Measurements from ENCODE around the gene DLGAP1.

The DLGAP1 gene

DNA sequence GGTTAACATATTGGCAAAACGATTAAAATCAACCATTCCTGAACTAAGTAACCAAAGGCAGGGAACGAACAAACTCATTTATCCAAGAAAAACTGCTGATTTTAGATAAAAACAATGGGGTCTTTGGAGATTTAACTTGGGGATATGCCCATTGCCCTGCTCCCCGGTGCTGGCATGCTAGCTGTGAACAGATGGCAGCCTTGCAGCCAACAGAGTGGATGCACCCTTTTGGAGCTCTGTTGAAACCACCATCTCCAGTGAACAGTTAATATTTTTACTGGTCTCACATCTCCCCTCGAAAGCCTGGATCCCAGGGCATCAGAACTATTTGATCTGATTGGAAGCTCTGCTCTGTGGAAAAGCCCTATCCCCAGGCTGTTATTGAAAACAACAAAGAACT is 702.0 kb downstream of the DLGAP1 start:
- DNase-seq (ENCODE audit: insufficient read length, low spot score) (no peak), FAIRE-seq (no peak)

GRCh38 chr18:3748086-3748485 is 707.0 kb downstream of the DLGAP1 start:
- no peak for DNase-seq (ENCODE audit: insufficient read length, low spot score)
- FAIRE-seq: no peak

- DNase-seq (ENCODE audit: insufficient read length, low spot score): no peak
- FAIRE-seq: no peak
These were observed 707.7 kb downstream of the DLGAP1 start for GRCh38 chr18:3747176-3747973.

DNA sequence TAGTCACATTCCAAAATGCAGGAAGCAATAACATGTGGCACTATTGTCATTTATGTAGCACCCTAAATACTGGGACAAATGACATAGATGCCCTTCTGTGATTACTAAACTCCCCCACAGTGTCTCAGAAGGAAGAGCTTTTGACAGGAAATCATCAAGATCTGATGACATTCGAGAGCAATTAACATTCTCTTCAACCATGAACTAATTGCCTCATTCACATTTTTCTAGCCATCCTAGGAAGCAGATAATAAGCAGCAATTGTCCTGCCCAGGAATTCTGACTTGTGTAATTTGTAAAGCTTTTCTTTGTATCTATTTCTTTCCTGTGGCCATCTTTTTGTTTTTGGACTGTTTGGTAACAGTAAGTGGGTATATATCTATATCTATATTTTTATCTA is 712.6 kb downstream of the DLGAP1 start:
- DNase-seq (ENCODE audit: insufficient read length, low spot score) (no peak), FAIRE-seq (no peak)

GRCh38 chr18:3741333-3741732 is 713.8 kb downstream of the DLGAP1 start:
- DNase-seq (ENCODE audit: insufficient read length, low spot score) (no peak), FAIRE-seq (no peak)

DNA sequence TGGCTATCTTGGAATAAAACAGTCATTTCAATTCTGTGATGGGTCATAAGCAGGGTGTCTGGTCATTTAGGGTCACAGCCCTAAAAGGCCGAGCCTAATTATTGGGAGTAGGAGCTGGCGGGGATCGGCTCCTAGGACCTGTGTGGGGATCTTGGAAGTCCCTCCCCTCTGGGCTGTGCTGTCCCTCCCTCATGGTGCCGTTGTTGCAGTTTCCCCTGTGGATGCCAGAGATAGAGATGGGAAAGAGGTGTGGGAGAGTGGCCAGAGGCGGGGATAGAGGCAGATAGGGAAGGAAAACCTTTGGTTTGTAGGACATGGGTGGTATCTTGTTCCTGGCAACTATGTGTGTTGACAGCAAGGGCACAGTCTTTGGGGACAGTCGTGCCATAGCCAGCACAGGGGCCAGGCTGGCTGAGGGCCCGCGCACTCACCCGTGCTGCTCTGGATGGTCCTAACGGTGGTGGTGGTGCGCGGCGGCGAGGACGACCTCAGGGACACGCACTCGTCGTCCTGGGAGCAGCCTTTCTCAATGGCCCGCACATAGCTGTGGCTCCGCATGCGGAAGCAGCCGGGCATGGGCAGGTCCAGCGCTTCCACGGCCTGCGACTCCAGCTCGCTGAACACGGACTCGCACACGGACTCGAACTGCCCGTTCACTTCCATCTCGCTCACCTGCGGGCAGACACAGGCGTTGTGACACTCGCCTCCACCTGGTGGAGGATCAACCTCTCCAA is 726.2 kb downstream of the DLGAP1 start:
- FAIRE-seq (no peak), DNase-seq (ENCODE audit: insufficient read length, low spot score) (no peak)

DNA sequence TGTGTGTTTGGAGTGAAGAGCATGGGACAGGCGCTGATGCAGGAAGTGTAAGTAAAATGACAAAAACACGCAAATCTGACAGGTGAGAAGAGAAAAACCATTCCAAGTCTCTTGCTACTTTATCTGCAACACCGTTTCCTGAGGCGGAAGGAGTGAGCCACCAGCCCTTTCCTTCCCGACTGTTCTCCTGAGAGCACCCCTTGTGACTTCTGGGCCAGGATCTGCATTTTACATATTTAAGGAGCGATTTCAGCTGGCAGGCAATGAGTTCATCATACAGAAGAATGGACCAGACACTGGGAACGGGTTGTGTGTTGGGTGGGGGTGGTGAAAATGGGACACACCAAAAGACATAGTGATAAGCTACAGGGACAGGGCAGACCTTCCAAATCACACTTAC is 727.8 kb downstream of the DLGAP1 start:
- DNase-seq (ENCODE audit: insufficient read length, low spot score): no peak
- no peak for FAIRE-seq

- no peak for DNase-seq (ENCODE audit: insufficient read length, low spot score)
These were observed 728.7 kb downstream of the DLGAP1 start for GRCh38 chr18:3726238-3726951.

DNA sequence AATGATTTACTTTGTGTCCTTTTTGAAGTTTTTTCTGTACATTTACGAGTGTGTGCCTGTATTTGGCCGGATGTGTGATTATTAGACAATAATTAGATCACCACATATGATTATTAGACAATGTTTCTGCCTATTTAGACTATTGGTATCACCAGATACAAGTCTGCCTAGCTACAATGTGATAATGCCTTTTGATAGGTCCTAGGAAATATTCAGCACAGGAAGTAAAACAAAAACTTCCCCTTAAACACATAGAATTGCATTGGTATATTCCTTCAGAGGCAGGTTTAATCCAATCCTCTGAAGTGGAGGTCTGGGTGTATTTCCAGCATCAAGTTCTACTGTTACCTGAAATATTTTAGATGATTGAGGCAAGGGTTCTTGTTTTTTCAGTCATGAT is 730.0 kb downstream of the DLGAP1 start:
- no peak for DNase-seq (ENCODE audit: insufficient read length, low spot score)
- no peak for FAIRE-seq

More at GRCh38 chr18:3726238-3726951, 728.7 kb downstream of the DLGAP1 start:
- no peak for FAIRE-seq

DNA sequence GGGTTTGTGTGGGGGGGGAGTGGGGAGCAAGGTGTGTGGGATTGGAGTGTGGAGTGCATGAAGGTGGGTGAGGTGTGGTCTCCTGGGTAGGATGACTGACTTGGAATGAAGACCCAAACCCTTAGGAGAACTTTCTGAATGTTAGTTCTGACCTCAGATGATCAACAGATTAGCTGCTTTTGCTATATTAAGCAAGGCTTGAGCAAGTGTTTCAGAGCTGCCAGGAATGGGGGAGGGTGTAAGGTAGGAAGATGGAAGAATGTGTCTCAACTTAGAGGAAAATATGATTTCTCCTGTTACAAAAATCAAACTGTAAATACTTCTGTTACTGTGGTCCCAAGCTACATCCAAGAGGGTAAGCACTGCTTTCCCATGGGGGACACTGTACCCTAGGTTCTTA is 731.6 kb downstream of the DLGAP1 start:
- FAIRE-seq: no peak

GRCh38 chr18:3722649-3723433 is 732.3 kb downstream of the DLGAP1 start:
- DNase-seq (ENCODE audit: insufficient read length, low spot score): no peak

More for the DNA sequence above, 731.6 kb downstream of the DLGAP1 start:
- DNase-seq (ENCODE audit: insufficient read length, low spot score): no peak

DNA sequence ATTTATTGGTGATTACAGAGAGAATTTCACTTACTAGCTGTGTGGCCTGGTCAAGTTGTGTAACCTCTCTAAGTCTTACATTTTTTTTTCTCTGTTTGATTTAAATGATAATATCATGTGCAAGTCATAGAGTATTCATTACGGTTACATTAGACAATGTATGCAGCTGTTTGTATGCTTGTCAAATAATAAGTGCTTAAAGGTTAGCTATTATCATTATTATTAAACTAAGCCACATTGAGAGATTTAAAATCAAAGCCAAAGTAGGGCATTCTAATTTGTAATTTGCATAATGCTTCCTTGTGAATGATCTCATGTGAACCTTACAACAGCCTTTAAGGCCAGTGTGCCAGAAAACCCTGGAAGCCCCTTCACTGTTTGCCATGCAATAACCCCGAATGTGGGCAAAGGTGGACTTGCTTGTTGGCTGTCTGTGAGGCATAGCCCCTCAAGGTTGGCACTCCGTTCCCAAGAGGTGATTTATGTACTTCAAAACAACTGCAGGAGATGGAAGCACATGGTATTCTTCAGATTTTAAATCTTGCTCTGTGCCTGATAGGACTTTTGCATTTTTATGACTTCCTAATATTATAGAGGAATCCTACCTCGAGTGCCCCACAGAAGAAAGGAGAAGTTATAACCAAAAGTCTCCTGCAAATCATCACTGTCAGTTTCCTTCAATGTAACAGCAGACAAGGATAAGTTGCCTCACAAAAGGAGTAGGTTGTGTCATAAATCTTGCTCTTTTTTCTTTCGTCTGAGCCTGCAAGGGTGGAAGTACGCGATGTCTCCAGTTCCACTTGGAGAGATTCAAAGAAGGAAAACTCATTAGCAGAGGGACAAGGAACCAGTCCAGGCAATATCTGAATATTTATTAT is 733.1 kb downstream of the DLGAP1 start:
- FAIRE-seq (no peak), DNase-seq (ENCODE audit: insufficient read length, low spot score) (no peak)

More at GRCh38 chr18:3722649-3723433, 732.3 kb downstream of the DLGAP1 start:
- FAIRE-seq: no peak

DNA sequence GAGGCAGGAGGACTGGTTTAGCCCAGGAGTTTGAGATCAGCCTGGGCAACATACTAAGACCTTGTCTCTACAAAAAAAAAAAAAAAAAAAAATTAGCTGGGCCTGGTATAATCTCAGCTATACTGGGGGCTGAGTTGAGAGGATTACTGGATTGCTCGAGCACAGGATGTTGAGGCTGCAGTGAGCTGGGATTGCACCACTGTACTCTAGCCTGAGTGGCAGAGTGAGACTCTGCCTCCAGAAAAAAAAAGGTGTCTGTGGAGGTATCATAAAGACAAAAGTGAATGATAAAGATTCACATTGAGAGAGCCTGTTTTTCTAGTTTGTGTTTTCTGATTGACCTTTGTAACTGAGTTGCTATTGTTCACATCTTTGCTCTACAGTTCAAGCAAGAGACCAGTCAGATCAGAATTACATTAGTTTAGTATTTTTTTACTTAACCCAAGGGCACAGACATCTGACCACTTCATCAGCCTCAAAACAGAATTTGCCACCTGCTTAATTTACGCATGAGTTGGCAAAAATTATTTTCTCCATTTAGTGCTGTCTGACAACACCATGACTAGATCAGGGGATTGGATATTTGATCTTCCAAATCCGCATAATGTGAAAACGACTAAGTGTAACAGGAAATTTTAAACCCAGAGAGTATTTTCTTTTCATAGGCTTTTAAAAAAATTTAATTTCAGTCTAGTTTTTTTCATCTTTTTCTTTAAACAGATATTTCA is 734.1 kb downstream of the DLGAP1 start:
- DNase-seq (ENCODE audit: insufficient read length, low spot score) (no peak), FAIRE-seq (no peak)

- FAIRE-seq: no peak
- no peak for DNase-seq (ENCODE audit: insufficient read length, low spot score)
These were observed 734.9 kb downstream of the DLGAP1 start for GRCh38 chr18:3720159-3720558.

- FAIRE-seq (no peak), DNase-seq (ENCODE audit: insufficient read length, low spot score) (no peak)
These were observed 737.6 kb downstream of the DLGAP1 start for GRCh38 chr18:3717376-3718025.

DNA sequence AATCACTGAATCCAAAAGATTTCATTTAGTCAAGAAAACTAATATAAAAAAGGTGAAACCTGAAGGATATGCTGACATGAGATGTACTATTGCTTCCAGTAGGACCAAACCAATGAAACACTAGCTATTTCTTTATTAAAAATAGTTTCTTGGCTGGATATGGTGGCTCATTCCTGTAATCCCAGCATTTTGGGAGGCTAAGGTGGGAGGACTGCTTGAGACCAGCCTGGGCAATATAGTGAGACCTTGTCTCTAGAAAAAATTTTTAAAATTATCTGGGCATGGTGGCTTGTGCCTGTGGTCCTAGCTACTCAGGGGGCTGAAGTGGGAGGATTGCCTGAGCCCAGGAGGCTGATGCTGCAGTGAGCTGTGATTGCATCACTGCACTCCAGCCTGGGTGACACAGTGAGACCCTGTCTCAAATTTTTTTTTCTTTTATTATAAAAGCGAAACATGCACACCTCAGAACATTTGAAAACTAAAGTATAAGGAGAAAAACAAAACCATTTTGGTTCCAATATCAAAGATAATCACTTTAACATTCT is 738.9 kb downstream of the DLGAP1 start:
- FAIRE-seq: no peak
- DNase-seq (ENCODE audit: insufficient read length, low spot score): no peak

GRCh38 chr18:3715231-3716080 is 739.7 kb downstream of the DLGAP1 start:
- no peak for DNase-seq (ENCODE audit: insufficient read length, low spot score)
- no peak for FAIRE-seq

Data from GM19239 (cell line).